ENCODE measurements around the gene NXNL1. TPM values are rescaled to one million over a fixed set of nuclear protein-coding genes. Genes with fewer than 3 reads are reported as not detected.

Gene NXNL1
- total and polyA plus RNA-seq, 2 donors (not counting 1 experiment from before 2014, with no cell fraction given) = not detected

DNA sequence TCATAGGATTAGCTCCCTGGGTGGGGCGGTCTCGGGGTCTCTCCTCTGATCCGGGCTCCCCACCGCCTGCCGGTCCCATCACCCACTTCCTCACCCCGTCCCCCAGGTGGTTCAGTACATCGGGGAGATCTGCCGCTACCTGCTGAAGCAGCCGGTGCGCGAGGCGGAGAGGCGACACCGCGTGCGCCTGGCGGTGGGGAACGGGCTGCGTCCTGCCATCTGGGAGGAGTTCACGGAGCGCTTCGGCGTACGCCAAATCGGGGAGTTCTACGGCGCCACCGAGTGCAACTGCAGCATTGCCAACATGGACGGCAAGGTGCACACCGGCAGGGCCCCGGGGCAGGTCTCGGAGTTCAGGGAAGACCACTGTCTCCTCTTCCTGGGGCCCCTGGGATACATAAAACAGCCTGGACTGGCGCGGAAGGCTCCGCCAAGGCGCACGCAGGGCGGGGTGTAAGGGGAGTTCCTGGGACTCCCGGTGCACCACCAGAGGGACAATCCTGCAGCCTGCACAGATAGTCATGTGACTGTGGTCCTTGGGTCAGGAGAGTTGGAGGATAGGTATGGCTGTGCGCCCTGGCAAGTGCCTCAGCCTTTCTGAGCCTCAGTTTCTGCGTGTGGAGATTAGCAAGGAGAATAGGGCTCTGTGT is 36.5 kb upstream of the NXNL1 start:
- Histone ChIP-seq H4K20me1 (ENCODE audit: control insufficient read depth, extremely low read depth, insufficient read depth, low read length) (no peaks in the 10 kb centered on the region), H3K4me1 (ENCODE audit: control insufficient read depth, extremely low read depth, insufficient read depth, low read length) (peaks cover 8% of the 10 kb centered on the region), H3K9ac (ENCODE audit: insufficient read depth, low read length) (no peak overlapping the region), H3K36me3 (ENCODE audit: control insufficient read depth, insufficient read depth, low read length) (peaks cover 8% of the 10 kb centered on the region), H3K27me3 (ENCODE audit: control insufficient read depth, insufficient read depth, low read length) (no peaks in the 10 kb centered on the region), H2AFZ (ENCODE audit: low read length) (no peak overlapping the region), H3K9me3 (ENCODE audit: control insufficient read depth, insufficient read depth, low read depth, low read length) (no peaks in the 10 kb centered on the region), H3K4me2 (ENCODE audit: extremely low read depth, insufficient read depth, low read length) (no peak overlapping the region), H3K79me2 (ENCODE audit: control insufficient read depth, insufficient read depth, low read length) (no peaks in the 10 kb centered on the region), H3K27ac (ENCODE audit: insufficient read depth, low read length) (no peak overlapping the region), H3K4me3 (replicated peaks in 1 of 4; ENCODE audit: control extremely low read depth in 1 of 4, insufficient read depth in 1 of 4, low read depth in 3 of 4, low read length in 4 of 4) (no peak overlapping the region)
- TF ChIP-seq EZH2 (IDR thresholded peaks at IDR 0.05; ENCODE audit: low read length, missing control alignments) = no peak
- TF ChIP-seq, protein P1, sequence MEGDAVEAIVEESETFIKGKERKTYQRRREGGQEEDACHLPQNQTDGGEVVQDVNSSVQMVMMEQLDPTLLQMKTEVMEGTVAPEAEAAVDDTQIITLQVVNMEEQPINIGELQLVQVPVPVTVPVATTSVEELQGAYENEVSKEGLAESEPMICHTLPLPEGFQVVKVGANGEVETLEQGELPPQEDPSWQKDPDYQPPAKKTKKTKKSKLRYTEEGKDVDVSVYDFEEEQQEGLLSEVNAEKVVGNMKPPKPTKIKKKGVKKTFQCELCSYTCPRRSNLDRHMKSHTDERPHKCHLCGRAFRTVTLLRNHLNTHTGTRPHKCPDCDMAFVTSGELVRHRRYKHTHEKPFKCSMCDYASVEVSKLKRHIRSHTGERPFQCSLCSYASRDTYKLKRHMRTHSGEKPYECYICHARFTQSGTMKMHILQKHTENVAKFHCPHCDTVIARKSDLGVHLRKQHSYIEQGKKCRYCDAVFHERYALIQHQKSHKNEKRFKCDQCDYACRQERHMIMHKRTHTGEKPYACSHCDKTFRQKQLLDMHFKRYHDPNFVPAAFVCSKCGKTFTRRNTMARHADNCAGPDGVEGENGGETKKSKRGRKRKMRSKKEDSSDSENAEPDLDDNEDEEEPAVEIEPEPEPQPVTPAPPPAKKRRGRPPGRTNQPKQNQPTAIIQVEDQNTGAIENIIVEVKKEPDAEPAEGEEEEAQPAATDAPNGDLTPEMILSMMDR (conservative IDR thresholded peaks at IDR 0.05 in 1 of 2, IDR thresholded peaks at IDR 0.05 in 1 of 2; ENCODE audit: low read depth in 1 of 2, low read length in 2 of 2) = no peak
- no peak for DNase-seq (ENCODE audit: low read depth in 2 of 2)

DNA sequence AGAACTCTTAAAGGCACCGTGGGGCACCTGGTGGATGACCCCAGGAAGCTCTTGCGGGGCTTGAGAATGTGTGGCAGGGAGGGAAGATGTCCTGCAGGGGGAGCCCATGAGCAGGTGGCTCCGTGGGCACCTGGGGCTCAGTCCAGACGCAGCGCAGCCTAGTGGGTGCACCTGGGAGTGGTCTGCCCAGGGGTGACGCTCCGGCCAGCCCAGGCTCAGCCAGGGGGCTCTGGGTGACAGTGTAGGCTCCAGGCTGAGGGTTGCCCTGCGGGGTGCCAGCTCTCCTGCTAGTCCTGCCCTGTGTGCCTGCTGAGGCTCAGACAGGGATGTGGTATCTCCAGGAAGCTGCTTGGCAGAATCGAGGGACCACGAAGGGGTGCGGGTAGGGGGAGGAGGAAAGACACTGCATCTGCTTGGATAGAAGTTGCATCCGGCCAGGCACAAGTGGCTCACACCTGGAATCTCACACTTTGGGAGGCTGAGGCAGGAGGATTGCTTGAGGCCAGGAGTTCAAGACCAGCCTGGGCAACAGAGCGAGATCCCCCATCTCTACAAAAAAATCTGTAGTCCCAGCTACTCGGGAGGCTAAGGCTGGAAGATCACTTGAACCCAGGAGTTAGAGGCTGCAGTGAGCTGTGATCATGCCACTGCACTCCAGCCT is 35.7 kb upstream of the NXNL1 start:
- no peaks in the 10 kb centered on the region for H4K20me1 ChIP-seq (ENCODE audit: control insufficient read depth, extremely low read depth, insufficient read depth, low read length)
- no peaks in the 10 kb centered on the region for H3K27me3 ChIP-seq (ENCODE audit: control insufficient read depth, insufficient read depth, low read length)
- peaks cover 8% of the 10 kb centered on the region for H3K36me3 ChIP-seq (ENCODE audit: control insufficient read depth, insufficient read depth, low read length)
- no peak overlapping the region for H3K9ac ChIP-seq (ENCODE audit: insufficient read depth, low read length)
- peak; percentile 49 to 61 for DNase-seq (ENCODE audit: low read depth in 2 of 2)
- H3K4me1 ChIP-seq (ENCODE audit: control insufficient read depth, extremely low read depth, insufficient read depth, low read length) = peaks cover 8% of the 10 kb centered on the region
- TF ChIP-seq, protein P1 (conservative IDR thresholded peaks at IDR 0.05 in 1 of 2, IDR thresholded peaks at IDR 0.05 in 1 of 2; ENCODE audit: low read depth in 1 of 2, low read length in 2 of 2) = peak; percentile 75 to 89
- no peak for TF ChIP-seq EZH2 (IDR thresholded peaks at IDR 0.05; ENCODE audit: low read length, missing control alignments)
- no peak overlapping the region for H3K27ac ChIP-seq (ENCODE audit: insufficient read depth, low read length)
- no peak overlapping the region for H2AFZ ChIP-seq (ENCODE audit: low read length)
- H3K4me3 ChIP-seq (replicated peaks in 1 of 4; ENCODE audit: control extremely low read depth in 1 of 4, insufficient read depth in 1 of 4, low read depth in 3 of 4, low read length in 4 of 4) = no peak overlapping the region
- no peak overlapping the region for H3K4me2 ChIP-seq (ENCODE audit: extremely low read depth, insufficient read depth, low read length)
- no peaks in the 10 kb centered on the region for H3K9me3 ChIP-seq (ENCODE audit: control insufficient read depth, insufficient read depth, low read depth, low read length)
- H3K79me2 ChIP-seq (ENCODE audit: control insufficient read depth, insufficient read depth, low read length) = no peaks in the 10 kb centered on the region

DNA sequence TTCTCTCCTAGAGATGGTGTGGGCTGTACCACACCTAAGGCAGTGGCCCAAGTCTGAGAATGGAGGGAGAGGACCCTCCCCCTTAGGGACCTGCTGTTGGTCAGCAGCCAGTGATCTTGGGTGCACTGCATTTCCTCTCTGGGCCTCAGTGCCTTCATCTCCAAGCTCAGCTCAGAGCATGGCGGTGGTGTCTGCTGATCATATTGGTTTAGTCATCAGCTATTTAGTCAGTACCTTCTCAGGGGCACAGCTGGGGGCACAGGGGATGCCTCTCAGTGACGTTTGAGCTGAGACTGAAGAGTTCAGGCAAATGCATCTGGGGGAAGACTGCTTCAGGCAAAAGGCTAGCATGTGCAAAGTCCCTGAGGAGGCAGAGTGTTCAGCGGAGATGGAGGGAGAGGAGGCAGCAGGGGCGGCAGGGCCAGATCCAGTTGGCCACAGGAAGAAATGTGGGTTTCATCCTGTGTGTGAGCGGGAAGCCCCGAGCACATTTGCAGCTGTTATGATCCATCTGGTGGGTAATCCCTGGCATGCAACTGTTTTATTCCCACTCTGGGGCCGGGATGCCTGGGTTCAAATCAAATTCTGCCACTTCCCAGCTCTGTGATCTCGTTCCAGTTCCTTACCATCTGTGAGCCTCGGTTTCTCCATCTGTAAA is 35.0 kb upstream of the NXNL1 start:
- Histone ChIP-seq H3K4me1 (ENCODE audit: control insufficient read depth, extremely low read depth, insufficient read depth, low read length) (peaks cover 8% of the 10 kb centered on the region), H4K20me1 (ENCODE audit: control insufficient read depth, extremely low read depth, insufficient read depth, low read length) (no peaks in the 10 kb centered on the region), H3K9ac (ENCODE audit: insufficient read depth, low read length) (no peak overlapping the region), H3K27me3 (ENCODE audit: control insufficient read depth, insufficient read depth, low read length) (no peaks in the 10 kb centered on the region), H3K79me2 (ENCODE audit: control insufficient read depth, insufficient read depth, low read length) (no peaks in the 10 kb centered on the region), H3K4me3 (replicated peaks in 1 of 4; ENCODE audit: control extremely low read depth in 1 of 4, insufficient read depth in 1 of 4, low read depth in 3 of 4, low read length in 4 of 4) (no peak overlapping the region), H3K9me3 (ENCODE audit: control insufficient read depth, insufficient read depth, low read depth, low read length) (no peaks in the 10 kb centered on the region), H3K36me3 (ENCODE audit: control insufficient read depth, insufficient read depth, low read length) (peaks cover 8% of the 10 kb centered on the region), H2AFZ (ENCODE audit: low read length) (no peak overlapping the region), H3K4me2 (ENCODE audit: extremely low read depth, insufficient read depth, low read length) (no peak overlapping the region), H3K27ac (ENCODE audit: insufficient read depth, low read length) (no peak overlapping the region)
- TF ChIP-seq, protein P1 (conservative IDR thresholded peaks at IDR 0.05 in 1 of 2, IDR thresholded peaks at IDR 0.05 in 1 of 2; ENCODE audit: low read depth in 1 of 2, low read length in 2 of 2) = no peak
- TF ChIP-seq EZH2 (IDR thresholded peaks at IDR 0.05; ENCODE audit: low read length, missing control alignments) = no peak
- no peak for DNase-seq (ENCODE audit: low read depth in 2 of 2)

Data from fibroblast of lung (primary cell).